EH (cell line): ENCODE measurements around the gene IGSF21.

Source experiments
- DNase-seq: peaks from one replicate; pipeline ENCODE4 v3.0.0-alpha.2; 2015; ENCODE audit warnings: low read depth

IGSF21 gene

GRCh38 chr1:18097206-18097605, 10.4 kb upstream of the IGSF21 start:
- DNase-seq: no peak

- no peak for DNase-seq
Observed at GRCh38 chr1:18099026-18099425, 8.6 kb upstream of the IGSF21 start.

DNA sequence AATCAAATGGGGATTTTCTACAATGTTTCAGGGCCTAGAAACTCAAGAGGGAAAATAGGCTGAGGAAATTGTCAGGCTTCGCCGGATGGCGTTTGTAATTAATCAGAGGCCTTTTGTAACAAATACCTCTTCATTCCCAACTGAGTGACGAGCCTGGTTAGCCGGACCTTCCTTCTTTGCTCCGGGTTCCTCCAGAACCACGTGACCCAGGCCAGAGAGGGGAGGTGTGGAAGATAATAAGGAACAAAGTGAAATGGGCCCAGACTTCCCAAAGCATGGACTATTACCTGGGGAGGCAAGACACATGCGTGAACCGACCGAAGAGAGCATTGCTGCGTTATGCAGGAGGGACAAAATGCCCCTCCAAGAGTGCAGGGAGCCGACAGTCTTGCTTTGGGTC, 7.5 kb upstream of the IGSF21 start:
- DNase-seq: no peak

- DNase-seq: peak; percentile 62
Observed at GRCh38 chr1:18100491-18101063, 7.0 kb upstream of the IGSF21 start.

DNA sequence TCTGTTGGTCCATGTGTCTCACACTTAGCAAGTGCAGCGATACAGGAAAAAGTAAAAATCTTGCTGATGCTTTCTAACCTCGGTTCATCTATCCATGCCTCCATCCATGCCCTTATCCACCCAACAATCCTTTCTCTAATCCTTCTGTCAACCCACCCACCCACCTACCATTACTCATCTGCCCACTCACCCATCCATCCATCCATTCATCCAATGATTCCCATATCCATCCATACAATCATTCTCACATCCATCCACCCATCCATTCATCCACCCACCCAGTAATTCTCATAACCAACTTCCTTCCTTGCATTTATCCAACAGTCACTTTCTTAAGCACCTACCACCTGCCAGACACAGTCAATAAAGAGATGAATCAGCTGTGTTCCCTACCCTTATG, 6.1 kb upstream of the IGSF21 start:
- no peak for DNase-seq

- no peak for DNase-seq
Observed at GRCh38 chr1:18103788-18104421, 3.7 kb upstream of the IGSF21 start.

- no peak for DNase-seq
Observed at GRCh38 chr1:18104546-18105100, 3.0 kb upstream of the IGSF21 start.

GRCh38 chr1:18105196-18105595, 2.4 kb upstream of the IGSF21 start:
- no peak for DNase-seq

DNA sequence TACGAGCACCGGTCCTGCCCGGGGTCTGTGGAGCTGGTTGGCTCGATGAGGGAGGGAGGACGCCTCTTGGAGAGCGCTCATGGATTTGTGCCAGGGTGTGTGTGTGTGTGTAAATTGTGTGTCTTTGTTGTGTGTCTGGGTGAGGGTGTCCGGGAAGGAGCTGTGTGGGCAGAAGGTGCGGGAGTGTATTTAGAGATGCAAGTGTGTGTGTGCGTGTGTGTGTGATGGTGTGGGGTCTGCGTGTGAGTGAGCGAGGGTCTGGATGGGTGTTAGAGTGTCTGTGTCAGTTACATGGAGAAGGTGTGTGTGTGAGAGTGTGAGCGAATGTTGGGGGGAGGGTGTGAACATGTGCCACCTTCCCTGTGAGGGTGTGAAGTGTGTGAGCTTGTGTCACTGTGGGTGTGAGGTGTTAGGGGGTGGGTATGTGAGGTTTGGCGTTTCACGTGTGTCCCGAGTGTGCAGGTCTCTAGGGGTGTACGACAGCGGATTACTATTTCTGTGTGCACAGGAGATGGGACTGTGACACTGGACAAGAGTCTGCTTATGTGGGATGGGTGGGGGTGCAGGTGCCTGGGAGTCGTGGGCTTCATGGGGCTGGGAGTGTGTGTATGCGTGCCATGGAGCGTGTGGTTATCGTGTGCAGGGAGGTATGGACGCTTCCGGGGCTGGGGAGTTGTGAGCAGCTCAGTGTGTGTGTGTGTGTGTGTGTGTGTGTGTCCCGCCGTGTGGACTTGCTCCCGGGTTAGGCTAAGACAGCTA, 880 bp downstream of the IGSF21 start:
- DNase-seq: no peak

GRCh38 chr1:18109058-18109755, 1.6 kb downstream of the IGSF21 start:
- DNase-seq: no peak

GRCh38 chr1:18109756-18110597, 2.4 kb downstream of the IGSF21 start:
- DNase-seq: no peak

DNA sequence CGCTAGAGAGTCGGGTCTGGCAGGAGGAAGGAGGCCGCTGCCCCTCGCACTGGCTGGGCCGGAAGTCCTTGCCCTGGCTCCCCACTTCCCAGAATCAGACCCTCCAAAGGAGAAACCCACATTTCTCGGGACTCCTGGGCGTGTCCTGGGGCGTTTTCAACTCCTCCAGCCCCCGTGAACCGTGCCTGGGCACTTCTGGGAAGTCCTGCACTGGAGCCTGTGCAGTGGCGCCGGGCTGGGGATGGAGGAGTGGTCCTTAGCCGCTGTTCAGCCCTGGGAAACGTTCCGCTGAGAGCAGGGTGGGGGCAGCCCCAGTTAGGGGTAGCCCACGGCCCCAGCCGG, 3.0 kb downstream of the IGSF21 start:
- no peak for DNase-seq

DNA sequence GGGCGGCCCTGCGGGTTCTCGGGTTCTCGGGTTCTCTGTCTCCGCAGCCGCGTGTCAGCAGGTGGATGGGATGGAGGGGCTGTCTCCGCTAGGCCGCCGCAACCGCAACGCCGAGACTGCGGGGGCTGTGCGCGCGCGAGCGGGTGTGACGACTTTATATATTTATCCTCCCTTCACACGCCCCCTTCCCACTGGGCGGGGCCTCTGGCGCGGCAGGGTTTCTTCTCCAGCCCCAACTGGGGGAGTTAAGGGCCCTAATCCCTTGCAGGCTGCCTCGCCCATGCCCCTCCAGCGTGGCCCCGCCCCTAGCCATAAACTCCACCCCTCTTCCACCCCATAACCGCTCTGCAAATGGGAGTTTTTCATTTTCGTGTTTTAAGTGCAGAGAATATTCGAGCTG, 3.4 kb downstream of the IGSF21 start:
- no peak for DNase-seq

DNA sequence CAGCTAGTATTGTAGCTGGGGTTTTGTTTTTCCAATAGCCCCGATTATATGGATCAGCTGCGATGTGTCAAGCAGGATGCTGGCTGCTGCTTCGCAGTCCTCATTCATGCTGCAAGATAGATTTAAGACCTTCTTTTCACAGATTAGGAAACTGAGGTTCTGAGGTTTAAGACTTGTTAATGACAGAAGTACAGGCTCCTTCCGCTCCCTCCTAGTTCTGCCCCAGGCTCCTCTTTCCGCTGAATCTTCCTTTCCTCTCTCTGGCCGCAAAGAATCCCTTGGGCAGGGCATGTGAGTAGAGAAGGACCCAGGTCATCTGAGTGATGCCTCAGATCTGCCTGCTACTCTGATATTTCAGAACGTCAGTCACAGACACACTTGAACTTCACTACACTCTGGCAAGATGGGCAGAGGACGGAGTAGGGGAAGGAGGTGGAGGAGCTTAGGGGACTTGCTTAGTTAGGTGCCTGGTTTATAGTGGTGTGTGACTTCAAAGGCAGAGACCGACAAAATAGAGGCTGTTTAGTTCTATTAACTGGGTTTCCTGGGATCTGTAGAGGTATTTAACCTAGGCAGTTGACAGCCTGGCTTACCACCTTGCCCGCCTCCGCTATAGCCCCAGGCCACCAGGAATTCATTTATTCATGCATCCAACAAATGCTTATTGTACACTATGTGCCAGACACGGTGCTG, 4.2 kb downstream of the IGSF21 start:
- DNase-seq: no peak

GRCh38 chr1:18112611-18113010, 5.0 kb downstream of the IGSF21 start:
- no peak for DNase-seq

- no peak for DNase-seq
Observed at GRCh38 chr1:18114726-18115410, 7.3 kb downstream of the IGSF21 start.

GRCh38 chr1:18116777-18117176, 9.2 kb downstream of the IGSF21 start:
- no peak for DNase-seq

DNA sequence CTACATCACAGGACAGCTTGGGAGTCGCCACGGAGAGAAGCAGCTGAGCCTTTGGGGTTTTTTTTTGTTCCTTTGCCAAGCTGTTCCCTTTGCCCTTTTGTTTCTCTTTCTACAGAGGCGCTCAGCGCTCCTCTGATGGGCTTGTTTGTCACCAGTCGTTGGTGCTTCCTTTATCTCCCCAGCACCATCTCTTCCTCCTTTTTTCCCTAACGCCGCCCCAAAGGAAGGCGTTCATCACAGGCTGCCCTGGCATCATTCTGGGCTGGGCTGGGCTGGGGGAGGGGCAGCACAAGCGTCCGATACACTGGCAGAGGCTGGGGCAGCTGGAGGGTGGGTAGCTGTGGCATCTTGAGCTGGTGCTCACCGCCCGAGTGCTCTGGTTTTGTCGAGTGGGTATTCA, 10.5 kb downstream of the IGSF21 start:
- DNase-seq: no peak

- no peak for DNase-seq
Observed at GRCh38 chr1:18118491-18118890, 10.9 kb downstream of the IGSF21 start.

DNA sequence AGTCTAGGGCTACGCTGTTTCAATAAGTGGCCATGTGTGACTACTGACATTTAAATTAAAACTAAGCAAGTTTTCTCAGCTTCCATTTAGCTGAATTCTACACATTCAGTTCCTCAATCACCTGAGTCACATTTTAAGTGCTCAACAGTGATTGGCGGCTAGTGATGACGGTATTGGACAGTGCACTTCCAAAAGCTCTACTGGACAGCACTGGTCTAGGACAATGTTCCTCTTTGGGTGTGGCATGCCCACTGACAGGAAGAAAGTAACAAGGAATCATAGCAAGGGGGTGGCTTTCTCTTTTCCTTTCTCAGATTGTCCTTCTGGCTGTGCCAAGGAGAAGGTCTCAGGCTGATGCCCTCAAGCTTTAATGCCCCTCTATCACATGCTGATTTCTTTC, 11.7 kb downstream of the IGSF21 start:
- no peak for DNase-seq
